ENCODE data around the gene ACAD8.

- TF ChIP-seq TAF1 (IDR thresholded peaks at IDR 0.05; ENCODE audit: borderline replicate concordance, low read depth, low read length) (no peak), POLR2AphosphoS5 (IDR thresholded peaks at IDR 0.05; ENCODE audit: low read depth, low read length) (no peak), POLR2A (IDR thresholded peaks at IDR 0.05; ENCODE audit: low read depth, low read length) (no peak)
These were observed 24.1 kb upstream of the ACAD8 start for GRCh38 chr11:134229126-134229790.
